HG03045 (cell line): ENCODE results near the gene CDC42BPB.

Experiments
- ATAC-seq: cut with Tn5 transposase; IDR thresholded peaks from one replicate; pipeline ENCODE4 v1.9.1; 2021; ENCODE audit warnings: mild to moderate bottlenecking, moderate library complexity; ENCODE audit not compliant: unreplicated experiment

CDC42BPB gene

GRCh38 chr14:103073876-103074728 is 16.8 kb upstream of the CDC42BPB start:
- ATAC-seq, result no peak

GRCh38 chr14:103073367-103073875 is 16.1 kb upstream of the CDC42BPB start:
- no peak for ATAC-seq

GRCh38 chr14:103072595-103073366 is 15.4 kb upstream of the CDC42BPB start:
- ATAC-seq, result no peak

- no peak for ATAC-seq
Measured at GRCh38 chr14:103071544-103072251, 14.3 kb upstream of the CDC42BPB start.

- ATAC-seq, result no peak
Measured at GRCh38 chr14:103070971-103071542, 13.7 kb upstream of the CDC42BPB start.

- no peak for ATAC-seq
Measured at GRCh38 chr14:103070263-103070885, 13.0 kb upstream of the CDC42BPB start.

- no peak for ATAC-seq
Measured at GRCh38 chr14:103068351-103069073, 11.2 kb upstream of the CDC42BPB start.

- no peak for ATAC-seq
Measured at GRCh38 chr14:103067231-103067954, 10.0 kb upstream of the CDC42BPB start.

GRCh38 chr14:103066399-103066798 is 9.1 kb upstream of the CDC42BPB start:
- no peak for ATAC-seq

GRCh38 chr14:103065861-103066260 is 8.5 kb upstream of the CDC42BPB start:
- no peak for ATAC-seq

GRCh38 chr14:103064978-103065377 is 7.6 kb upstream of the CDC42BPB start:
- ATAC-seq, result no peak

- no peak for ATAC-seq
Measured at GRCh38 chr14:103064436-103064835, 7.1 kb upstream of the CDC42BPB start.

- ATAC-seq, result no peak
Measured at GRCh38 chr14:103061482-103061976, 4.2 kb upstream of the CDC42BPB start.

- ATAC-seq, result no peak
Measured at GRCh38 chr14:103059556-103059955, 2.2 kb upstream of the CDC42BPB start.

- no peak for ATAC-seq
Measured at GRCh38 chr14:103058164-103059055, 1.1 kb upstream of the CDC42BPB start.

- no peak for ATAC-seq
Measured at GRCh38 chr14:103057028-103057371, 349 bp downstream of the CDC42BPB start.

- ATAC-seq, result peak; percentile 18
Measured at GRCh38 chr14:103056322-103057027, 874 bp downstream of the CDC42BPB start.
